HG03175 (cell line): Measurements from ENCODE around the gene FARS2.
A peak's percentile ranks its signal among the peaks of the same experiment; 100 is the strongest.

Source experiments
- ATAC-seq: cut with Tn5 transposase; IDR thresholded peaks from one replicate; pipeline ENCODE4 v1.9.1; 2021; ENCODE audit warnings: mild to moderate bottlenecking, moderate library complexity; ENCODE audit not compliant: unreplicated experiment

FARS2 gene

DNA sequence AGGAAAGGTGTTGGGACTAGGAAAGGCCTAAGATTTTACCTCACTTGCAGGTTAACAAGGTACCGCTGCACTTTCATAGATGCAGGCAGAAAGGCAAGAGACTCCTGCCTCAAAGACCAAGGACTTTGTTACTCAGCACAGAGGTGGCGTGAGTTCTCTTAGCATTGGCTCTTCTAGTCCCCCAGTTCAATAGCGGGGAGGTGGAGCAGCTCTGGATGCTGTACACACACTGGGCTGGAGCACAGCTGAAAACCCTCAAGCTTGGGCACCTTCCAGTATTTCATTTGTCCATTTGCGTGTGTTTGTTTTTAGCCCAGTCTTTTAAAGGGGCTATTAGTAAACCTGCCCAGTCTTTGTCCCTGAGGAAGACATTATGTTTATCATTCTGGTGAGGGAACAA is 345.2 kb downstream of the FARS2 start:
- ATAC-seq: no peak

DNA sequence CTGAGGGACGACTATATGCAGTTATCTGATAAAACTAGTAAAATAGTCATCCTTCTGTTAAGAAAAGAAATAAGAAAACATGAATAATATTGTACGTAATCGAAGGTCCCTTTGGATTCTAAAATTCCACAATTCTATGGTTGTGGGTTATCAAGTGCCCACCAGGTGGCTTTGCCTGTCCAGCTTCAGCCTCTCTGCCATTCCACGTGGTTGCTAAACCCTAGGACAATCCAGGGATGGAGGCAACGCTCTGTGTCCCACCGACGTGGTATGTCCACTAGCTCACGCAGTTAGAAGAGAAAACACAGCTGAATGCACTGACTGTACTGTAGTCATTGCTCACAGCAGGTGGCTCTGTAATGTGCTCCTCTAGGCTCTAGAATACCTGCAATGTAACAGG is 349.3 kb downstream of the FARS2 start:
- ATAC-seq: no peak

DNA sequence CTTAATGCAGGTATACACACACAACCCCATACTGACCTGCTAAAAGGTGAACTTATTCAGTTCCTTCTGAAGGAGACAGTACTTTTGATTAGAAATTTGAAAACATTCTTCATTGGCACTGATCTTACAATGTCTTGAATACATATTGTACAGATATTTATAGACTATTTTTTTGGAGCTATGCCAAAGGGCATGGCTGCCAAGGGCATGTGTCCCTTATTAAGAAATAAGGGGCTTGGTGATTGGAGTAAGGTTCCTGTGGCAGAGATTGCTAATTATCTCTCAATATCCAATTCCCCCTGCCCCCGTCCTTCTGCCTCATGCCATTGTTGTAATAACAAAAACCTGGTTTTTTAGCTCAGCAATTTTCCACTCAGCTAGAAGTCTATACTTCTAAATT is 355.9 kb downstream of the FARS2 start:
- no peak for ATAC-seq

DNA sequence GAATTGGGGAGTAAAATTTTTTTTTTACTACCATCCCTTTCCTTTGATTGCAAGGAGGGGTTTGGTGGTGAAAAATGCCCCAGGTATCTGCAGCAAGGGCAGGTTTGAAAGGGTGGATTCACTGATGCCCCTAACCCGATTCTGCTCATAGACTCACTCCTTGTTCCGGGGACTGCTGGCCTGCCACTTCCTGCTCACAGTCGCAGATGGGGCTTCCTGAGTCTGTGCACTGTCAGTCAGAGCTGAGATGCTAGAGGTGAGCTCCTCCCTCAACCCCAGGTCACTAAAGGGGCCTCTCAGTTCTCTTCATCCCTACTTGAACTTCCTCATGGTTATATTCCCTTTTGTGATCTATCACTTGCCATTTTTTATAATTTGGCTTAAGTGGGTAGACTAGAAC is 357.9 kb downstream of the FARS2 start:
- ATAC-seq: peak; percentile 71

- no peak for ATAC-seq
Observed at GRCh38 chr6:5622276-5623005, 361.1 kb downstream of the FARS2 start.

- no peak for ATAC-seq
Observed at GRCh38 chr6:5623769-5624168, 362.5 kb downstream of the FARS2 start.

DNA sequence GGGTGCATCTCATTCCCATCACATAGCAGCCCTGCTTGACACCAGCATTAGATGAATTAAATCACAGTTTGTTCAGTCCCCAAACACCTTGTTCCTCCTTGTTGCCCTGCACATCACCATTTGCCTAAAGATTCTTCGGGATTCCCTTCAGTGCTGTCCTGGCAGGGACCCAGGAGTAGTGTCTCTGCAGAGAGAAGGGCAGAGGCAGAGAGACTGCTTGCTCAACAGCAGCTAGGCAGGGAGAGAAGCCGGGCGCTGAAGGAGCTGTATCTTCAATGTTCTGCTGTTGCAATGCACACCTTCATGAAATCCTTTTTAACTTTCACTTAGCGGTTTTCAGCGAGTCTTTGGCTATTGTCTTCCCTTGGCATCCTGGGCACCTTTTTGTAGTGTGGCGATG is 362.9 kb downstream of the FARS2 start:
- no peak for ATAC-seq

- ATAC-seq: peak; percentile 87
Observed at GRCh38 chr6:5626727-5627426, 365.6 kb downstream of the FARS2 start.

DNA sequence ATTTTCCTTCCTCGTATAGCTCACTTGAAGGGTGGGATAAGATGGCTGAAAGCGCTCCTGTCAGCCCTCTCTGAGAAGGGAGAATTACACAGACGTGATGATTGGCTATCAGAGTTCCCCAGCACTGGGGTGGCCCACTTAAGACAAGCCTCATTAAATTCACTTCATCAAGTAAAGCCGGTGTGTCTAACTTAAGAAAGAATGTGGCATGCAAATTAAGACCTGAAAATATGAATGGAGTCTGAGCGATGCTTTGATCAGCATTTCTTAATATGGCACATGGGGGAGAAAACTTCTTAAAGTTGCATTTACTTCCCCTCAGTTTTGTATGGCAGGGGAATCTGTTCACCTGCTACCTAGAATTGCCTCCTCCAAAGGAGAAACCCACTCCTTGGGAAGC is 369.3 kb downstream of the FARS2 start:
- no peak for ATAC-seq

DNA sequence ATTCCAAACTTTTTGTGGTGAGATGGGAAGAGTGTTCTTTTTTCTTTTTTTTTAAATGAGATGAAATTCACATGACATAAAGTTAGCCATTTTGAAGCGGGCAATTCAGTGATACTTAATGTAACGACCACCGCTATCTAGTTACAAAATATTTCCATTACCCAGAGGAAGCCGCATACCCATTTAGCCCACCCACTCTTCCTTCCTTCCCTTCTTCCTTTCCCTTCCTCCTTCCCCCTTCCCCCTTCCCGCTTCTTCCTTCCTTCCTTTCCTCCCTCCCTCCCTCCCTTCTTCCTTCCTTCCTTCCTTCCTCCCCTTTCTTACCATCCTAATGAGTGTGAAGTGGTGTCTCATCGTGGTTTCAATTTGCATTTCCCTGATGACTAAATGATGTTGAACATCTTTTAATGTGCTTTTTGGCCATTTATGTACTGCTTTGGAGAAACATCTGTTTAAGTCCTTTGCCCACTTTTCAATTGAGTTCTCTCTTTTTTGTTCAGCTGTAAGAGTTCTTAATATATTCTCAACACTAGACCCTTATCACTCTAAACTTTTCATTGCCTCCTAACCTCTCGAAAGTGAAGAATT is 371.1 kb downstream of the FARS2 start:
- no peak for ATAC-seq

- ATAC-seq: no peak
Observed at GRCh38 chr6:5634525-5634924, 373.2 kb downstream of the FARS2 start.

DNA sequence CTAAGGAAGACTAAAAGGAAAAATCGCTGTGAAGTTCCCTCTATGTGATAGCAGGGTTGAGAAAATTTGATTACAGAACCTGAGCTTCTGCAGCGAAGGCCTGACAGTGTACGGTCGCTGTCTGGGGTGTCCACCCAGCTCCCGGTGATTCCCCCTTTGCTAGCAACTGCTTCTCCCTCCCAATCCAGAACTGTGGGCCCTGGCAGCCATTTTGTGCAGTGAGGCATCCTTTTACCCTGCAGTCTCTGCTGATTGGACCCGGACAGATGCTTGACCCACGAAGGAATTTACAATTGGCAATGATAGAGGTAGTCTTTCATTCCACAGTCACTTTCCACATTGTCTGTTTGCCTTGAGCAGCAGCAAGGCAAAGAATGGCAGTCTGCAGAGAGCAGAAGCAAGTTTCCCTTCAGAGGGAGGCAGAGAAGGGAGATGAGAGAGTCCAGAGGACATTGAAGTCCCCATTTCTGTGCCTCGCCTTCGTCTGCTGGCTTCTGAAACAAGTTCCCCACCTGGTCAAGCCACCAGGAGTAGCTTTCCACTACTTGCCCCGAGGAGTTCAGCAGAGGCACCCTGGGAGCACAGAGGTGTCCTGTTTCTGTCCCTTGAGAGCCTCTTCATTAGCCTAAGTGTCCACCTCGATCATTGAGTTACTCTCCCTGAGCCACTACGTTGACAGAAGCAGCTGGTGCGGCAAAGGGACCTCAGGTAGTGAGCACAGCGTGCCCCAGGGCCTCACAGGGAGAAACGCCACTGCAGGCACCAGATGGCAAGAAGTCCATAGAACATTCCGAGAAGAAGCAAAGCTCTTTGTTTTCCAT is 375.1 kb downstream of the FARS2 start:
- ATAC-seq: no peak

GRCh38 chr6:5637714-5638113 is 376.4 kb downstream of the FARS2 start:
- no peak for ATAC-seq

DNA sequence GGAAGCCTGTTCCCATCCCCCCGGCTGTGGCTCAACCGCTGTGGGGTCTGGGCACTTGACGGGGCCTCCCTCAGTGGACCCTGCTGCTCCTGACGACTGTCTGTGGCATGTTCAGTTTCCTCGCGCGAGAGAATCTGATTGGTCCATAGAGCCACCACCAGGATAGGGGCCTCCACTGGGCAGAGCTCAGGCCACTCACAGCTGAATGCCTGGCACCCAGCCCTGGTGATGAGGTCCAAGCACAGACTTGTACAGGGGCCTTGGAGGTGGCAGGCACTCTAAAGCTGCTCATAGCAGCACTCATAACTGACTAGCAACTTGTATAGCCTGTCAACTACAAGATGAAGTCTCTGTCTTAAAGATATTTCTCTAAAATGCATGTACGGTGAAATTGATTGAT is 377.4 kb downstream of the FARS2 start:
- no peak for ATAC-seq

GRCh38 chr6:5639193-5639592 is 377.9 kb downstream of the FARS2 start:
- no peak for ATAC-seq

- ATAC-seq: no peak
Observed at GRCh38 chr6:5640614-5641013, 379.3 kb downstream of the FARS2 start.

- ATAC-seq: no peak
Observed at GRCh38 chr6:5644523-5645185, 383.3 kb downstream of the FARS2 start.

GRCh38 chr6:5645328-5646290 is 384.3 kb downstream of the FARS2 start:
- no peak for ATAC-seq

- no peak for ATAC-seq
Observed at GRCh38 chr6:5652406-5653137, 391.3 kb downstream of the FARS2 start.
